ENCODE data around the gene DPRX.
A peak's percentile ranks its signal among the peaks of the same experiment; 100 is the strongest.
"Not testable (repeated sequence)": the region's sequence is repeated elsewhere in the genome, so short reads cannot be mapped to it uniquely, and the experiment has no call there.

Gene DPRX

GRCh38 chr19:53647350-53647749 is 15.6 kb downstream of the DPRX start:
- no peak for DNase-seq

- no peak for DNase-seq
Observed at GRCh38 chr19:53647792-53648191, 16.0 kb downstream of the DPRX start.

- DNase-seq: no peak
Observed at GRCh38 chr19:53649746-53650593, 18.2 kb downstream of the DPRX start.

DNA sequence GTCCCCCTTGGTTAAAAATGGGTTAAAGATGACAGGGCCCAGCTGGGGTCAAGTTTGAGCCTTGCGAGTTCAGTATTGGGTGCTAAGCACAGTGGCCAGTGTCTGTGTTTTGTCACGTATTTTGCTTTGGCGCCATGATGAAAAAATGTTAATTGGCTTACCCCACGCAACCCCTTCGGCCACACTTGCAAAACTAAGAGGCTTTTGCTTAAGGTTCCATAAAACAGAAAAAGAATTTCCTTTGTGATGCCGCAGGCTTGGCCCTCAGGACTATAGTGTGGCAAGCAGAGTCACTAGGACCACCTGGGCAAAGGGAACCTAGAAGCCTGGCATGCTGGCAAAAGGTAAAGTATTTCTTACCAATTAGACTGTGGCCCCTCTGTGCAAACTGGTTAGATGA is 20.7 kb downstream of the DPRX start:
- no peak for DNase-seq

GRCh38 chr19:53655042-53655665 is 23.4 kb downstream of the DPRX start:
- DNase-seq: no peak

DNA sequence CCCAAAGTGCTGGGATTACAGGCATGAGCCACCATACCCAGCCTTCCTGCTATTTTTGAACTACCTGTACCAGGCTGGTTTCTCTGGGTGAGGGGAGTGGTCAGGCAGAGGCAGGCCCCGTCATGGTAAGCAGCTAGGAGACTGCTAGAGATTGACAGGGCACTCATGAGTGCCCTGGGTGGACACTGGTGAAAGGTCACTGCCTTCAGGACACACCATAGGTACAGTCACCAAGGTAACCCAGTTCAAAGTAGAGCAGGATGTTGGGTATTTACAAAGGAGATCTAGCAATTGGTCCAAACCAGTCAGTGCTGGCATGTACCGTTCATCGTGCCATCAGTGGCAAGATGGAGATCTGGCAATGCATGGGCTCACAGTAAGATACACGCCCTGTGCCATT is 25.5 kb downstream of the DPRX start:
- DNase-seq: no peak

DNA sequence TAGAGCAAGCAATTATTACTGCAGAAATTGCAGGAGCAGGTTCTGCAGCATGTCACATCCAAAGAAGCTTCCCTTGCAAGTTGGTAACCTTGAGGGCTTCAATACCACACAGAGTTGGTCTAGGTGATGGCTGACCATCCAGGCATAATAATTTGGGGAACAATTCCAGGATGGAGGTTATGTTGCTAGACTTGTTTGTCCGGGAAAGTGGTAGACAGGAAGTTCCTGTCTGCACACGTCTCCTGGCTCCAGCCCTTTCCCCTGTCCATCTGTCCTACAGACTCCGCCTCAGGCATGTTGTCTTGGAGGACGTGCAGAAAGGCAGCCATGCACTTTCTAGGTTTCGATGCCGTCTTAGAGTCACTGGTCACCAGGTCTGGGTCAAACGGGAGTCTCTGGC is 26.0 kb downstream of the DPRX start:
- no peak for DNase-seq

DNA sequence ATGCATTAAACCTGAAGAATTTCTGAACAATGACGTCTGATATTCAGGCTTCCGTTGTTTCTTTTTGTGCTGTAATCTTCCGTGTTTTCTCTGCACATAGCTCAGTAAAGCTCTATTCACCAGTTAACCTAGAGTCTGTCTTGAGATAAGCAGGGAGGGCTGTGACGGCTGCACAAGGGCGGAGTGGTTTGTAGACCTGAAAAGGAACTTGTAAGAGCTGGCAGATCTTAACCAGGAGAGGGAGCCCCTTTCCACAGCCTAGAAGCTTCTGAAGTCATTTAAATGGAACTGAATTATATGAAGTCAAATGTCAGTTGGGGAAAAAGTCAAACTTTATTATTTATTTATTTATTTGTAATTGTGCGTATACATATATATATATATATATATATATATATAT is 27.5 kb downstream of the DPRX start:
- peak; percentile 13 to 25 (median 24) for DNase-seq

GRCh38 chr19:53660584-53660983 is 28.8 kb downstream of the DPRX start:
- no peak for DNase-seq

DNA sequence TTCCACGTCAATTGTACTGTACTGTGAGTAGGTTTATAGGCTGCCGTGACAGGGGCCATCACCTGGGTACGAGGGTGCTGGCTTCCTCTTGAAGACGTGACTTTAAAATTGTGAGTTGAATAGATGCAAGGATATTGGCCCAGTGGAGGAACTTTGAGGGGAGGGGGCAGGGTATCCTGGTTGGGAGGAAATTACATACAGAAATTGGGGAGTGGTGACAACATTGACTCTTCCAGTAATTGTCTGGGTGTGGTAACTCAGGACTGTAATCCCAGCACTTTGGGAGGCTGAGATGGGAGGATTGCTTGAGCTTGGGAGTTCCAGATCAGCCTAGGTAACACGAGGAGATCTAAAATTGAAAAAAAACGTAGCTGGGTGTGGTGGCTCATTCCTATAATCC is 30.4 kb downstream of the DPRX start:
- DNase-seq: no peak

GRCh38 chr19:53664152-53664551 is 32.4 kb downstream of the DPRX start:
- no peak for DNase-seq

GRCh38 chr19:53664760-53665159 is 33.0 kb downstream of the DPRX start:
- no peak for DNase-seq

- not testable (repeated sequence) for DNase-seq
Observed at GRCh38 chr19:53666331-53666730, 34.5 kb downstream of the DPRX start.

DNA sequence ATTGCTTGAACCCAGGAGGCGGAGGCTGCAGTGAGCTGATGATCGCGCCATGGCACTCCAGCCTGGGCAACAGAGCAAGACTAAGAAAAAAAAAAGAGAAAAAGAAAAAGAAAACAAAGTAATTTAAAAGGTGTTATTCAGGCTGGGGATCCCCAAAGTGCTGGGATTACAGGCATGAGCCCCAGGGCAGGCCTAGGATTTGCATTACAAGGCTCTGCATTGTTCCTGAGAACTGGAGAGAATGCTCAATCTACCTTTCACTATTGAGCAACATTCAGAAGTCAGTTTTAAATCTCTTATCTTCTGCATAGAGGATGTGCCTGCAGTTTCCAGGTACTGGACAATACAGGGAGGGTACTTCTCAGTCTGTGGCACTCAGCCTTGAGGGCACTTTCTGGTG is 37.0 kb downstream of the DPRX start:
- DNase-seq: not testable (repeated sequence)

DNA sequence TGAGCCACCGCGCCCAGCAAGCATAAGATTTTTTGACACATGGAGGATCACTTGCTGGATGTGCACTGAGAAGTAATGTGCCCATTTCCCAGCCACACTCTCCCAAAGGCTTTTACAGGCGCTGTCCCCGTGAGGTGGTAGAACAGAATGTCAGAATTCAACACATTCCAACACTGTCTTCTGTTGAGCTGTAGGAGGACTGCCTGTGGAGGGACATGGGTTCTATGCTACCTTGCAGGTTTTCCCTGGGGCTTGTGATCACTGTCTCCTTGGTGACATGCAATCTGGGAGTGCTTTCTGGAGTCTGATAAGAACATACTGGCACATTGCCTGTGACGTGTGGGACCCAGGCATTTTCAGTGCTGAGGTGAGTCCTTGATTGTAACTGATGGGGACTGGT is 38.5 kb downstream of the DPRX start:
- DNase-seq: no peak

DNA sequence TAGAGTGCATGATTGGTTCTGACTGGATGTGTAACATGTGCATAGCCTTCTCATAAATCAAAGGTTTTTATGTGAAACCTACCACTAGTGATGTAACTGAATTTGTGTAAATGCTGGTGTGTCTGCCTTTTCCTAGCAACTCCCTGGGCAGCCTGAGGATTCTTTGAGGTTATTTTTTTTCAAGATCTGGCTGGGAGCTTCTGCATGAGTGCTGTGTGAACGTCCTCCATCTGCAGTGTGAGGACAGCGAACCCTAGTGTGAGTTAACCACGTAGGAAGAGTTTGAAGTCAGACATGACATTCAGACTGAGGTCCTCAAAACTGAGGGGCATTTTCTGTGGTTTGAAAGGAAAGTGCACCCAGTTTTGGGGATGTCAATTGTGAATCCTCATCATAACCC is 39.9 kb downstream of the DPRX start:
- DNase-seq: no peak

All from suppressor macrophage treated with lipopolysaccharide for 1 hour (primary cell).